ENCODE measurements around the gene RHD. TPM values are rescaled to one million over a fixed set of nuclear protein-coding genes. Genes with fewer than 3 reads are reported as not detected.

The RHD gene
- total RNA-seq, 1 experiment from 2014 or later = 1.3 TPM

GRCh38 chr1:25245809-25246599 lies 26.3 kb upstream of the RHD start:
- H3K9me3 Mint-ChIP-seq = no peaks in the 10 kb centered on the region
- TF ChIP-seq CTCF (conservative IDR thresholded peaks at IDR 0.05) = no peak
- peaks cover 9% of the 10 kb centered on the region for H3K23me2 ChIP-seq (ENCODE audit: insufficient read length, low read depth, low read length, poor library complexity, severe bottlenecking)
- H2BK20ac ChIP-seq (ENCODE audit: low read depth, low read length, poor library complexity, severe bottlenecking) = no peak overlapping the region
- H3K4me1 Mint-ChIP-seq = peaks cover 18 to 24% of the 10 kb centered on the region in 2 experiments
- H3K9me3 ChIP-seq (ENCODE audit: control insufficient read depth, low read depth, low read length) = no peaks in the 10 kb centered on the region
- peak overlapping the region; percentile 81 for H3K9ac ChIP-seq (ENCODE audit: extremely low read depth, insufficient read length, low read length)
- H3K27me3 ChIP-seq (ENCODE audit: insufficient read depth, low read length) = no peaks in the 10 kb centered on the region
- no peak for DNase-seq
- H4K5ac ChIP-seq (ENCODE audit: insufficient read length, low read depth, low read length) = no peak overlapping the region
- H4K20me1 ChIP-seq (ENCODE audit: control insufficient read depth, insufficient read depth, insufficient read length) = no peaks in the 10 kb centered on the region
- no peak overlapping the region for H2BK120ac ChIP-seq (ENCODE audit: low read depth, low read length, poor library complexity, severe bottlenecking)
- H3K27me3 Mint-ChIP-seq (ENCODE audit: low read depth) = no peaks in the 10 kb centered on the region; the same call in 1 of the 2 replicates
- H3K4ac ChIP-seq (ENCODE audit: low read depth, low read length) = no peak overlapping the region
- no peak overlapping the region for H2BK12ac ChIP-seq (ENCODE audit: insufficient read length, low read depth, low read length)
- H3K4me2 ChIP-seq (ENCODE audit: insufficient read depth, insufficient read length, low read length) = peak overlapping the region; percentile 78
- H3K79me1 ChIP-seq (ENCODE audit: insufficient read depth, low read depth, low read length, poor library complexity, severe bottlenecking) = no peaks in the 10 kb centered on the region
- H4K91ac ChIP-seq (ENCODE audit: insufficient read length, low read depth, low read length) = no peak overlapping the region
- no peaks in the 10 kb centered on the region for H3K4me1 ChIP-seq (ENCODE audit: insufficient read depth, low read length)
- peak overlapping the region; percentile 95 to 98 for H3K4me3 Mint-ChIP-seq
- WGBS (ENCODE audit: extremely low coverage, insufficient read length, low lambda C conversion rate) = no CpG with 5 or more reads among the region's 30 CpGs
- H4K8ac ChIP-seq (replicated peaks; ENCODE audit: insufficient read length, low read depth, low read length) = no peak overlapping the region
- H3K27ac Mint-ChIP-seq = peak overlapping the region; percentile 91 to 93 (median 92); a peak in 4 of 7 replicates
- peak overlapping the region; percentile 43 for H3K18ac ChIP-seq (ENCODE audit: insufficient read length, low read depth, low read length)
- no peak overlapping the region for H3K27ac ChIP-seq (ENCODE audit: insufficient read length, low read depth, low read length)
- H3K36me3 Mint-ChIP-seq (ENCODE audit: insufficient read depth in 1 of 3, low read depth in 3 of 3) = peaks cover 29 to 56% (median 44%) of the 10 kb centered on the region in 3 experiments
- H3K14ac ChIP-seq (ENCODE audit: insufficient read depth, low read length) = peak overlapping the region; percentile 81
- H2AK5ac ChIP-seq (ENCODE audit: insufficient read length, low read length) = no peak overlapping the region
- H2BK15ac ChIP-seq (ENCODE audit: low read depth, low read length) = no peak overlapping the region
- H3K56ac ChIP-seq (ENCODE audit: insufficient read length, low read depth, low read length) = no peak overlapping the region
- no peak overlapping the region for H2BK5ac ChIP-seq (ENCODE audit: insufficient read length, low read length)
- H2AFZ ChIP-seq (ENCODE audit: low read length) = no peak overlapping the region
- H3K79me2 ChIP-seq (ENCODE audit: insufficient read depth, low read length) = peaks cover 5% of the 10 kb centered on the region; the same call in 1 of the 2 replicates
- H3K23ac ChIP-seq (ENCODE audit: insufficient read length, low read depth, low read length) = no peak overlapping the region
- no peak overlapping the region for H3T11ph ChIP-seq (ENCODE audit: low read length)
